ENCODE results near the gene NEIL1. TPM values are rescaled to one million over a fixed set of nuclear protein-coding genes. Genes with fewer than 3 reads are reported as not detected.

Gene NEIL1
- total RNA-seq, 4 donors from 2014 or later = 14.1 to 37.0 (median 15.7) TPM

DNA sequence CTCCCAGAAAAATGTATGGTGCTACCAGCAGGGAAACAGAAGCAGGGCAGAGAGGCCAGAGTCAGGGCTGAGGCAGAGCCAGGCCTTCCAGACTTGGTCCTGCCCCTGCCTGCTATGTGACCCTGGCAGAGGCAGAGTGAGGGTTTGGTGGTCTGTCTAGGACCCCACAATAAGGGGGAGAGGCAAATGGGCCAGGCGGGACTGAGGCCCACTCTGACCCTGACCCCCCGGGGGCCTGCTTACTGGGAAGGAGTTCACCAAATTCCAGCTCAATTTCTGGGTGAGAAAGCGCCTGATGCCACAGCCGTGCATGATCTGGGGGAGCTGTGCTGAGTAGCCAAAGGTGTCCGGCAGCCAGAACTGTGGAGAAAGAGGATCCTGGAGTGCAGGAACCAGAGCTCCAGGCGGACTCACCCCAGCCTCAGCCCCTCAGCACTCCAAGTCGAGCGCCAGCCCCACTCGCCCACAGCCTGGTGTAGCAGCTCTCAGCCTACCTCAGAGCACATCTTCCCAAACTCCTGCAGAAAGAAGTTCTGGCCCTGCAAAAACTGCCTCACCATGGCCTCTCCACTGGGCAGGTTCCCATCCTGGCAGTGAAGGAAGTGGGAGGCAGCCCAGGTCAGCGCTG is 14.6 kb downstream of the NEIL1 start:
- H3K27me3 ChIP-seq = no peaks in the 10 kb centered on the region
- intact Hi-C loops (cut with DNase I) = loop anchor here (10.0 kb wide), 1 partner anchor 283 kb away; the partner anchor contains the start of genes IMP3 and SNX33
- no peaks in the 10 kb centered on the region for H3K9me3 ChIP-seq
- H3K36me3 ChIP-seq = peaks cover 55 to 100% (median 100%) of the 10 kb centered on the region in 4 donors
- peaks cover 0 to under 1% (median under 1%) of the 10 kb centered on the region in 4 donors for H3K4me1 ChIP-seq
- H3K4me3 ChIP-seq = no peak overlapping the region
- WGBS = 92% methylated on average over 9 of the region's 10 CpGs
- no peak for DNase-seq (ENCODE audit: extremely low spot score)
- no peak for TF ChIP-seq POLR2AphosphoS5 (IDR thresholded peaks at IDR 0.05)
- TF ChIP-seq, protein P1, sequence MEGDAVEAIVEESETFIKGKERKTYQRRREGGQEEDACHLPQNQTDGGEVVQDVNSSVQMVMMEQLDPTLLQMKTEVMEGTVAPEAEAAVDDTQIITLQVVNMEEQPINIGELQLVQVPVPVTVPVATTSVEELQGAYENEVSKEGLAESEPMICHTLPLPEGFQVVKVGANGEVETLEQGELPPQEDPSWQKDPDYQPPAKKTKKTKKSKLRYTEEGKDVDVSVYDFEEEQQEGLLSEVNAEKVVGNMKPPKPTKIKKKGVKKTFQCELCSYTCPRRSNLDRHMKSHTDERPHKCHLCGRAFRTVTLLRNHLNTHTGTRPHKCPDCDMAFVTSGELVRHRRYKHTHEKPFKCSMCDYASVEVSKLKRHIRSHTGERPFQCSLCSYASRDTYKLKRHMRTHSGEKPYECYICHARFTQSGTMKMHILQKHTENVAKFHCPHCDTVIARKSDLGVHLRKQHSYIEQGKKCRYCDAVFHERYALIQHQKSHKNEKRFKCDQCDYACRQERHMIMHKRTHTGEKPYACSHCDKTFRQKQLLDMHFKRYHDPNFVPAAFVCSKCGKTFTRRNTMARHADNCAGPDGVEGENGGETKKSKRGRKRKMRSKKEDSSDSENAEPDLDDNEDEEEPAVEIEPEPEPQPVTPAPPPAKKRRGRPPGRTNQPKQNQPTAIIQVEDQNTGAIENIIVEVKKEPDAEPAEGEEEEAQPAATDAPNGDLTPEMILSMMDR (IDR thresholded peaks at IDR 0.05) = no peak
- no peak for TF ChIP-seq EP300 (IDR thresholded peaks at IDR 0.05)
- TF ChIP-seq POLR2A (IDR thresholded peaks at IDR 0.05; ENCODE audit: low read depth) = no peak
- no peak overlapping the region for H3K27ac ChIP-seq (replicated peaks in 1 of 4)

DNA sequence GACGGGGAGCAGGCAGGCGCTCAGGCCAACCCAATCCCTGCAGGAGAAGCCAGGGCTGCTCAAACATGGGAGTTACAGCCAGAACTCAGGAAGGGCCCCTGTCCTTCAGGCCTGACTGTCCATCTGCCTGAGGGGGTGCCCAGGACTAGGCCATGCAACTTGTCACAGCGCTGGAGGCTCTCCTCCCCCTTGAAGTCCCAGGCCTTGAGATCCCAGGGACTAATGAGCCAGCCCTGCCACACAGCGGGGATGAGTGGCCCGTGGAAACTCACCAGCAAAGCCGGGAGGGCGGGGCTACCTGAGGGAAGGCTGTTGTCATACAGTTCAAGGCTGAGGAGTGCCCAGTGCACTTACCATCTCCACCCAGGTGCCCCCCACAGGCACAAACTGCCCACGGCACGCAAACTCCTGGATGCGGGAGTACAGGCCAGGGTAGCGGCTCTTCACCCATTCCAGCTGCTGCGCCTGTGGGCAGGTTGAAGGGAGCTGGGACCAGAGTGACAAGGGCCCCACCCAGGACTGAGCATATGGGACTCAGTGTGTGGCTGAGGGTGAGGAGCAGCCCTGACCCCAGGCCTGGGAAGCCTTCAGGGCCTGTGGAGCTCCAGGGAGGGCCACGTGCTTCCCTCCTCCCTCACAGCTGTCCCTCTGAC is 15.3 kb downstream of the NEIL1 start:
- Histone ChIP-seq H3K36me3 (peaks cover 53 to 100% (median 98%) of the 10 kb centered on the region in 4 donors), H3K4me1 (peaks cover 3 to 7% (median 5%) of the 10 kb centered on the region in 4 donors), H3K27me3 (no peaks in the 10 kb centered on the region), H3K27ac (replicated peaks in 1 of 4) (no peak overlapping the region), H3K9me3 (no peaks in the 10 kb centered on the region), H3K4me3 (no peak overlapping the region)
- 85% methylated on average over 6 of the region's 13 CpGs for WGBS
- TF ChIP-seq EP300 (IDR thresholded peaks at IDR 0.05) (no peak), POLR2A (IDR thresholded peaks at IDR 0.05; ENCODE audit: low read depth) (no peak), POLR2AphosphoS5 (IDR thresholded peaks at IDR 0.05) (no peak)
- TF ChIP-seq, protein P1 (IDR thresholded peaks at IDR 0.05) = no peak
- intact Hi-C loops (cut with DNase I) = loop anchor here (10.0 kb wide), 1 partner anchor 283 kb away; the partner anchor contains the start of genes IMP3 and SNX33
- no peak for DNase-seq (ENCODE audit: extremely low spot score)

DNA sequence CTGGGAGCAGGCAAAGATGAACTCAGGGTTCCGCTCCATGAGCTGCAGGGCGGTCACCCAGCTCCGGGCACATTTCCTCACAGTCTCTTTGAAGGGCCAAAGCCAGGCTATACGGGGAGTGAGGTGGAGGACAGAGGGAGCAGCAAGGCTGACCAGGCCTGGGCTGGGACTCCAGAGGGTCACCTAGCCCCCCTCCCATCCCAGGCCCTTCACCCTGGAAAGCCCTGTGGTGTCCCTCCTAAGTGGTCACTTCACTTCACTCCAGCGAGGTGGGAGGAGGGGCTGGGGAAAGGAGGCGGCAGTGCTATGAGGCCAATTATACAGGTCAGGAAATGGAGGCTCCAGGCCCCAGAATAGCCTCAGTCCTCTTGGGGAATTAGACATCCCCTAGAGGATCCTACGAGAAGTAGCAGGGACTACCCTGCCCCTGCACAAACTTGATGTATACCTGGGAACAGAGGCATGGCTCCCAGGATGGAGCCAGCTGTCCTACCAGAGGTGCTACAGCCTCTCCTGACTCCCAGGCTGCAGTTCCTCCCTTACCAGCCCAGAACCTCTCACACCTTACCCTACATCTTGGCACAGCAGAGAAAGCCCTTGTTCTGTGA is 15.9 kb downstream of the NEIL1 start:
- DNase-seq (ENCODE audit: extremely low spot score) = no peak
- Histone ChIP-seq H3K27ac (replicated peaks in 1 of 4) (no peak overlapping the region), H3K4me1 (peaks cover 9 to 14% (median 12%) of the 10 kb centered on the region in 4 donors), H3K4me3 (no peak overlapping the region), H3K36me3 (peaks cover 48 to 97% (median 93%) of the 10 kb centered on the region in 4 donors), H3K9me3 (no peaks in the 10 kb centered on the region), H3K27me3 (no peaks in the 10 kb centered on the region)
- intact Hi-C loops (cut with DNase I) = loop anchor here (10.0 kb wide), 1 partner anchor 282 kb away; the partner anchor contains the start of genes IMP3 and SNX33
- WGBS = 76% methylated on average over 7 of the region's 7 CpGs
- TF ChIP-seq, protein P1 (IDR thresholded peaks at IDR 0.05) = no peak
- no peak for TF ChIP-seq POLR2A (IDR thresholded peaks at IDR 0.05; ENCODE audit: low read depth)
- TF ChIP-seq POLR2AphosphoS5 (IDR thresholded peaks at IDR 0.05) = no peak
- no peak for TF ChIP-seq EP300 (IDR thresholded peaks at IDR 0.05)

DNA sequence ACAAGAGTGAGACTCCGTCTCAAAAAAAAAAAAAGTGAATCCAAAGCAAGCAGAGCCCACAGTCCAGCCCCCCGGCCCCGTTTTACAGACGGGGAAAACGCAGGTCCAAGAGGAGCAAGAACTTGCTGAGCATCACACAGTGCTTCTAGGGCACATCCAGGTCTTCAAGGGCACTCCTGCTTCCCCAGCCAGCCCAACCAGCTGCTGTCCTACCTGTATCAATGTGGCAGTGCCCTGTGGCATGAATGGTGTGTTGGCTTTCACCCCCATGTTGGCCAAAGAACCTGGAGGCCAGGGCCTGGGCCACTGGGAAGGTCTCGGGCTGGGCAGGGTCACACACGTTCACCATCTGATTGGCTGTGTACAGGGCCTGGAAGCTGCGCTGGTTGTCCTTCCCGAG is 16.9 kb downstream of the NEIL1 start:
- Histone ChIP-seq H3K27me3 (no peaks in the 10 kb centered on the region), H3K4me3 (no peak overlapping the region), H3K36me3 (peaks cover 38 to 86% (median 83%) of the 10 kb centered on the region in 4 donors), H3K9me3 (no peaks in the 10 kb centered on the region), H3K4me1 (peaks cover 11 to 16% (median 13%) of the 10 kb centered on the region in 4 donors), H3K27ac (replicated peaks in 1 of 4) (no peak overlapping the region)
- intact Hi-C loops (cut with DNase I) = loop anchor here (10.0 kb wide), 1 partner anchor 281 kb away; the partner anchor contains the start of genes IMP3 and SNX33
- TF ChIP-seq, protein P1 (IDR thresholded peaks at IDR 0.05) = no peak
- TF ChIP-seq EP300 (IDR thresholded peaks at IDR 0.05) (no peak), POLR2AphosphoS5 (IDR thresholded peaks at IDR 0.05) (no peak)
- no peak for DNase-seq (ENCODE audit: extremely low spot score)
- WGBS = 100% methylated on average over 5 of the region's 9 CpGs
